Left ventricle myocardium superior (tissue), 1 donor: ENCODE results near the gene PGC. TPM values are rescaled to one million over a fixed set of nuclear protein-coding genes. Genes with fewer than 3 reads are reported as not detected.

Source experiments
- ATAC-seq: fragments of 200-7000 bp; cut with Tn5 transposase; one replicate; pipeline ENCODE4 v1.9.1; 2020; ENCODE audit warnings: mild to moderate bottlenecking, moderate library complexity
- DNase-seq: peaks from one replicate; pipeline ENCODE4 v3.0.0-alpha.2; 2020
- intact Hi-C: fragments of 100-400 bp; cut with micrococcal nuclease; formaldehyde crosslinking; loops from one replicate; pipeline ENCODE4 v1.11.0; 2022
- total RNA-seq: library from RNA; stranded (reverse); fragmentation: NEBNext Ultra II Directional; extraction: Animal tissue kit (Norgen Biotek cat#: 25700); gene quantifications from one replicate; pipeline ENCODE4 v1.2.1, GENCODE V29; 2021
- donor health status: DM: no; HTN: yes; CAD: no; lungs with severe emphysema.

PGC gene
- total RNA-seq, 1 donor from 2014 or later, result not detected

- no peak for ATAC-seq
- intact Hi-C loops, result no loop called here
- DNase-seq, result no peak
These were observed 55.6 kb downstream of the PGC start for GRCh38 chr6:41691426-41692079.

GRCh38 chr6:41690541-41691330 lies 56.5 kb downstream of the PGC start:
- no peak for DNase-seq
- intact Hi-C loops, result no loop called here
- ATAC-seq, result no peak

GRCh38 chr6:41689171-41690008 lies 57.8 kb downstream of the PGC start:
- no peak for DNase-seq
- intact Hi-C loops, result no loop called here
- ATAC-seq, result no peak

- ATAC-seq, result peak; percentile 39
- DNase-seq, result no peak
- intact Hi-C loops, result no loop called here
These were observed 58.8 kb downstream of the PGC start for GRCh38 chr6:41688256-41688965.

- intact Hi-C loops, result no loop called here
- no peak for ATAC-seq
- no peak for DNase-seq
These were observed 59.6 kb downstream of the PGC start for GRCh38 chr6:41687501-41688175.

Other genes with a start within 250 kb of the PGC start
- gene FOXP4, start 201.0 kb downstream of the PGC start, total RNA-seq, result 16.8 TPM
- 1.3 TPM for gene MDFI, start 108.9 kb downstream of the PGC start, total RNA-seq
- 50.9 TPM for gene TFEB, start 11.8 kb downstream of the PGC start, total RNA-seq
- 5.2 TPM for gene FRS3, start 32.5 kb upstream of the PGC start, total RNA-seq
- 3.8 TPM for gene PRICKLE4, start 33.4 kb upstream of the PGC start, total RNA-seq
- 216 TPM for gene TOMM6, start 40.3 kb upstream of the PGC start, total RNA-seq
- 1.3 TPM for gene USP49, start 148.0 kb upstream of the PGC start, total RNA-seq
- gene MED20, start 173.7 kb upstream of the PGC start, total RNA-seq, result 18.7 TPM
- gene BYSL, start 174.1 kb upstream of the PGC start, total RNA-seq, result 8.4 TPM
- 52.7 TPM for gene CCND3, start 194.4 kb upstream of the PGC start, total RNA-seq